Gastroesophageal sphincter (tissue), 4 donors: ENCODE results near the gene TRNP1. TPM values are rescaled to one million over a fixed set of nuclear protein-coding genes. Genes with fewer than 3 reads are reported as not detected.

Experiments used
- ATAC-seq: fragments of 150-250 bp; one replicate; pipeline ENCODE4 v1.9.1; 2016; ENCODE audit warnings: mild to moderate bottlenecking, moderate library complexity
- H3K27ac ChIP-seq, 4 donors: fragments of 200-600 bp; sonication (generic) in 3 of 4; 1 replicate in 3 of 4; 2 replicates in 1 of 4; pipeline ENCODE4 v1.5.1; 2016 to 2019
- H3K27me3 ChIP-seq: fragments of 200-600 bp; sonication (generic); one replicate; pipeline ENCODE4 v1.5.1; 2019
- H3K36me3 ChIP-seq, 2 donors: fragments of 200-600 bp; sonication (generic); one replicate each; pipeline ENCODE4 v1.5.1; 2019; ENCODE audit warnings: control low read depth in 1 of 2
- H3K4me1 ChIP-seq, 3 donors: fragments of 200-600 bp; sonication (generic); 1 replicate in 2 of 3; 2 replicates in 1 of 3; pipeline ENCODE4 v1.5.1; 2016 to 2019; ENCODE audit warnings: control low read depth in 2 of 3
- H3K4me3 ChIP-seq, 2 donors: fragments of 200-600 bp; sonication (generic); one replicate each; pipeline ENCODE4 v1.5.1; 2019; ENCODE audit warnings: mild to moderate bottlenecking in 1 of 2, moderate library complexity in 1 of 2
- H3K9me3 ChIP-seq, 3 donors: fragments of 200-600 bp; sonication (generic); one replicate each; pipeline ENCODE4 v1.5.1; 2017 to 2019; ENCODE audit warnings: control low read depth in 2 of 3
- EP300 ChIP-seq: sonication (generic); formaldehyde crosslinking; IDR thresholded peaks from one replicate; pipeline ENCODE4 v1.6.1; 2017; ENCODE audit warnings: antibody characterized with exemption, mild to moderate bottlenecking
- POLR2A ChIP-seq, 2 donors: fragments of 450-650 bp; IDR thresholded peaks; one replicate each; pipeline ENCODE4 v1.6.1; 2017; ENCODE audit warnings: antibody characterized with exemption in 2 of 2, mild to moderate bottlenecking in 2 of 2, moderate library complexity in 1 of 2
- POLR2AphosphoS5 ChIP-seq: sonication (generic); formaldehyde crosslinking; IDR thresholded peaks from one replicate; pipeline ENCODE4 v1.6.1; 2017; ENCODE audit warnings: antibody characterized with exemption
- WGBS, 2 donors: methylation state at CpG; one replicate each; pipeline ENCODE4 v1.1.5; 2018; ENCODE audit warnings: low coverage in 1 of 2; 5-methylcytosine and 5-hydroxymethylcytosine counted together
- total RNA-seq, 4 donors: library from RNA; depleted of rRNA; stranded (reverse); fragments of >200 nt; gene quantifications; one replicate each; pipeline ENCODE4 v1.1.0, GENCODE V29; 2016
- TF ChIP-seq, protein P1 (sequence below), 4 experiments: fragments of 200-600 bp in 2 of 4; fragments of 450-650 bp in 2 of 4; sonication (generic) in 1 of 4; IDR thresholded peaks; one replicate each; pipeline ENCODE4 v1.5.1; 2017 to 2019; ENCODE audit warnings: antibody characterized with exemption in 4 of 4, mild to moderate bottlenecking in 2 of 4, moderate library complexity in 2 of 4

The TRNP1 gene
- total RNA-seq, 4 donors from 2014 or later = 15.9 to 48.4 (median 38.8) TPM

DNA sequence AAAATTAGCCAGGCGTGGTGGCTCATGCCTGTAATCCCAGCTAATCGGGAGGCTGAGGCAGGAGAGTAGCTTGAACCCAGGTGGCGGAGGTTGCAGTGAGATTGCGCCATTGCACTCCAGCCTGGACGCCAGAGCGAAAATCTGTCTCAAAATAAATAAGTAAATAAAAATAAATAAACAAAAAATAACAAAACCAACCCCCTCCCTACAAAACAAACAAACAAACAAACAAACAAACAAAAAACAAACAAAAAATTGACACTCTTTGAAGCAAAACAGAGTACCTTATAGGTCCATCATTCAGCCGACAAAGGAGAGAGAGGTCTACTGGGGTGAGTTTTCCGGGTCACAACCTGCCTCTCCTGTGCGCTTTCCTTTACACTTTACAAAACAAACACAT is 27.9 kb upstream of the TRNP1 start:
- H3K27me3 ChIP-seq = peaks cover 85% of the 10 kb centered on the region
- no peaks in the 10 kb centered on the region for H3K9me3 ChIP-seq
- H3K4me3 ChIP-seq = no peak overlapping the region
- H3K4me1 ChIP-seq = peaks cover 0 to under 1% (median 0%) of the 10 kb centered on the region in 3 donors
- TF ChIP-seq EP300 (no peak), POLR2A (IDR thresholded peaks at IDR 0.05) (no peak), POLR2AphosphoS5 (no peak)
- TF ChIP-seq, protein P1, sequence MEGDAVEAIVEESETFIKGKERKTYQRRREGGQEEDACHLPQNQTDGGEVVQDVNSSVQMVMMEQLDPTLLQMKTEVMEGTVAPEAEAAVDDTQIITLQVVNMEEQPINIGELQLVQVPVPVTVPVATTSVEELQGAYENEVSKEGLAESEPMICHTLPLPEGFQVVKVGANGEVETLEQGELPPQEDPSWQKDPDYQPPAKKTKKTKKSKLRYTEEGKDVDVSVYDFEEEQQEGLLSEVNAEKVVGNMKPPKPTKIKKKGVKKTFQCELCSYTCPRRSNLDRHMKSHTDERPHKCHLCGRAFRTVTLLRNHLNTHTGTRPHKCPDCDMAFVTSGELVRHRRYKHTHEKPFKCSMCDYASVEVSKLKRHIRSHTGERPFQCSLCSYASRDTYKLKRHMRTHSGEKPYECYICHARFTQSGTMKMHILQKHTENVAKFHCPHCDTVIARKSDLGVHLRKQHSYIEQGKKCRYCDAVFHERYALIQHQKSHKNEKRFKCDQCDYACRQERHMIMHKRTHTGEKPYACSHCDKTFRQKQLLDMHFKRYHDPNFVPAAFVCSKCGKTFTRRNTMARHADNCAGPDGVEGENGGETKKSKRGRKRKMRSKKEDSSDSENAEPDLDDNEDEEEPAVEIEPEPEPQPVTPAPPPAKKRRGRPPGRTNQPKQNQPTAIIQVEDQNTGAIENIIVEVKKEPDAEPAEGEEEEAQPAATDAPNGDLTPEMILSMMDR (IDR thresholded peaks at IDR 0.05) = no peak
- H3K27ac ChIP-seq = no peak overlapping the region
- ATAC-seq = no peak
- no peaks in the 10 kb centered on the region for H3K36me3 ChIP-seq
- 88 to 89% methylated on average over 6 to 9 of the region's 9 CpGs for WGBS, 2 donors

GRCh38 chr1:26970810-26971209 is 22.7 kb upstream of the TRNP1 start:
- WGBS, 2 donors = 64% methylated on average over 7 of the region's 7 CpGs; no CpG with 5 or more reads in 1 of the 2 donors
- H3K9me3 ChIP-seq = no peaks in the 10 kb centered on the region
- no peak for ATAC-seq
- no peak overlapping the region for H3K4me3 ChIP-seq
- no peaks in the 10 kb centered on the region for H3K4me1 ChIP-seq
- H3K27ac ChIP-seq = no peak overlapping the region
- H3K36me3 ChIP-seq = no peaks in the 10 kb centered on the region
- TF ChIP-seq, protein P1 (IDR thresholded peaks at IDR 0.05) = no peak
- TF ChIP-seq POLR2A (IDR thresholded peaks at IDR 0.05) = no peak
- no peak for TF ChIP-seq POLR2AphosphoS5
- TF ChIP-seq EP300 = no peak
- peaks cover 49% of the 10 kb centered on the region for H3K27me3 ChIP-seq

GRCh38 chr1:26971590-26971989 is 21.9 kb upstream of the TRNP1 start:
- Histone ChIP-seq H3K27ac (no peak overlapping the region), H3K4me3 (no peak overlapping the region), H3K27me3 (peaks cover 41% of the 10 kb centered on the region), H3K9me3 (no peaks in the 10 kb centered on the region), H3K4me1 (no peaks in the 10 kb centered on the region), H3K36me3 (no peaks in the 10 kb centered on the region)
- no peak for ATAC-seq
- TF ChIP-seq, protein P1 (IDR thresholded peaks at IDR 0.05) = no peak
- TF ChIP-seq EP300 = no peak
- TF ChIP-seq POLR2AphosphoS5 = no peak
- no peak for TF ChIP-seq POLR2A (IDR thresholded peaks at IDR 0.05)
- WGBS, 2 donors = 58 to 100% methylated on average over 1 to 2 of the region's 3 CpGs

DNA sequence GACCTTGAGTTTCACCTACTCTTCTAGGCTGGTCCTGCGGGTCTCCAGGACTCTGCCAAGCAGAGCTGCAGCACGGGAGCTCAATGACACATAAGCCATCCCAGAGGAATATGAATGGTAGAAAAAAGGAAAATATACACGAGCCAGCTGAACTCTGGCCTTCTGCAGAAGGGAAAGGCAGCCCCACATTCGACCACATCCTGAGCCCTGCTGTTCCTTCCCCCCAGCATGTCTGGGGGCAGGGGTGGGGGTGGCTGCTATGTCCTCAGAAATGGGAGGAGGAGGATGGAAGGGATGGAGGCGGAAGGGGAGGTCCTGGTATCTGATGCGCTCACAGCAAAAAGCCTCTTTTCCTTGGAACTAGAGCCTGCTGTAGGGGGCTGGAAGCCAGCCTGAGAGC is 21.1 kb upstream of the TRNP1 start:
- Histone ChIP-seq H3K4me1 (no peaks in the 10 kb centered on the region), H3K27ac (no peak overlapping the region), H3K9me3 (no peaks in the 10 kb centered on the region), H3K27me3 (peaks cover 37% of the 10 kb centered on the region), H3K4me3 (no peak overlapping the region), H3K36me3 (no peaks in the 10 kb centered on the region)
- no peak for ATAC-seq
- 44 to 51% methylated on average over 5 to 6 of the region's 6 CpGs for WGBS, 2 donors
- TF ChIP-seq POLR2AphosphoS5 (no peak), POLR2A (IDR thresholded peaks at IDR 0.05) (no peak), EP300 (no peak)
- TF ChIP-seq, protein P1 (IDR thresholded peaks at IDR 0.05) = no peak

GRCh38 chr1:26972821-26973220 is 20.7 kb upstream of the TRNP1 start:
- H3K4me1 ChIP-seq = no peaks in the 10 kb centered on the region
- H3K36me3 ChIP-seq = no peaks in the 10 kb centered on the region
- 90 to 94% methylated on average over 3 to 4 of the region's 4 CpGs for WGBS, 2 donors
- H3K27me3 ChIP-seq = peaks cover 33% of the 10 kb centered on the region
- TF ChIP-seq POLR2AphosphoS5 (no peak), EP300 (no peak)
- TF ChIP-seq, protein P1 (IDR thresholded peaks at IDR 0.05) = no peak
- ATAC-seq = no peak
- H3K4me3 ChIP-seq = no peak overlapping the region
- no peak overlapping the region for H3K27ac ChIP-seq
- no peaks in the 10 kb centered on the region for H3K9me3 ChIP-seq
